ENCODE data around the gene RABGEF1. TPM values are rescaled to one million over a fixed set of nuclear protein-coding genes. Genes with fewer than 3 reads are reported as not detected.
"Not testable (repeated sequence)": the region's sequence is repeated elsewhere in the genome, so short reads cannot be mapped to it uniquely, and the experiment has no call there.

Gene RABGEF1
- polyA plus RNA-seq (ENCODE audit: insufficient read length in 4 of 4) = 10 to 100 TPM; 30.9 to 36.0 (median 32.6) TPM

- peak; percentile 92 to 94 (median 94) for DNase-seq (ENCODE audit: low read depth in 4 of 4, low spot score in 3 of 4)
These were observed at the start of gene RABGEF1 for GRCh38 chr7:66740302-66740979. Gene RABGEF1, plus strand, starts transcription at chr7:66740733. Its CDS starts 31,167 bp downstream, at chr7:66771900.

- no peak for DNase-seq (ENCODE audit: low read depth in 4 of 4, low spot score in 3 of 4)
These were observed 47.2 kb upstream of the RABGEF1 start for GRCh38 chr7:66693331-66693730.

GRCh38 chr7:66694286-66694685 lies 46.2 kb upstream of the RABGEF1 start:
- no peak for DNase-seq (ENCODE audit: low read depth in 4 of 4, low spot score in 3 of 4)

- DNase-seq (ENCODE audit: low read depth in 4 of 4, low spot score in 3 of 4) = not testable (repeated sequence)
These were observed 45.1 kb upstream of the RABGEF1 start for GRCh38 chr7:66695417-66695816.

- not testable (repeated sequence) for DNase-seq (ENCODE audit: low read depth in 4 of 4, low spot score in 3 of 4)
These were observed 44.4 kb upstream of the RABGEF1 start for GRCh38 chr7:66696134-66696533.

- DNase-seq (ENCODE audit: low read depth in 4 of 4, low spot score in 3 of 4) = no peak
These were observed 43.8 kb upstream of the RABGEF1 start for GRCh38 chr7:66696774-66697191.

- no peak for DNase-seq (ENCODE audit: low read depth in 4 of 4, low spot score in 3 of 4)
These were observed 42.8 kb upstream of the RABGEF1 start for GRCh38 chr7:66697449-66698438.

- no peak for DNase-seq (ENCODE audit: low read depth in 4 of 4, low spot score in 3 of 4)
These were observed 41.8 kb upstream of the RABGEF1 start for GRCh38 chr7:66698652-66699205.

GRCh38 chr7:66699998-66700397 lies 40.5 kb upstream of the RABGEF1 start:
- DNase-seq (ENCODE audit: low read depth in 4 of 4, low spot score in 3 of 4) = no peak

GRCh38 chr7:66700633-66701131 lies 39.9 kb upstream of the RABGEF1 start:
- DNase-seq (ENCODE audit: low read depth in 4 of 4, low spot score in 3 of 4) = no peak

GRCh38 chr7:66707825-66708224 lies 32.7 kb upstream of the RABGEF1 start:
- DNase-seq (ENCODE audit: low read depth in 4 of 4, low spot score in 3 of 4) = no peak

- not testable (repeated sequence) for DNase-seq (ENCODE audit: low read depth in 4 of 4, low spot score in 3 of 4)
These were observed 29.8 kb upstream of the RABGEF1 start for GRCh38 chr7:66710752-66711151.

- no peak for DNase-seq (ENCODE audit: low read depth in 4 of 4, low spot score in 3 of 4)
These were observed 26.8 kb upstream of the RABGEF1 start for GRCh38 chr7:66713687-66714086.

GRCh38 chr7:66716634-66717033 lies 23.9 kb upstream of the RABGEF1 start:
- not testable (repeated sequence) for DNase-seq (ENCODE audit: low read depth in 4 of 4, low spot score in 3 of 4)

- DNase-seq (ENCODE audit: low read depth in 4 of 4, low spot score in 3 of 4) = no peak
These were observed 20.0 kb upstream of the RABGEF1 start for GRCh38 chr7:66720561-66720960.

- DNase-seq (ENCODE audit: low read depth in 4 of 4, low spot score in 3 of 4) = no peak
These were observed 14.7 kb upstream of the RABGEF1 start for GRCh38 chr7:66725843-66726242.

- DNase-seq (ENCODE audit: low read depth in 4 of 4, low spot score in 3 of 4) = no peak
These were observed 13.5 kb upstream of the RABGEF1 start for GRCh38 chr7:66727058-66727457.

- DNase-seq (ENCODE audit: low read depth in 4 of 4, low spot score in 3 of 4) = no peak
These were observed 12.0 kb upstream of the RABGEF1 start for GRCh38 chr7:66728571-66728970.

GRCh38 chr7:66729274-66729673 lies 11.3 kb upstream of the RABGEF1 start:
- no peak for DNase-seq (ENCODE audit: low read depth in 4 of 4, low spot score in 3 of 4)

- no peak for DNase-seq (ENCODE audit: low read depth in 4 of 4, low spot score in 3 of 4)
These were observed 8.5 kb upstream of the RABGEF1 start for GRCh38 chr7:66731986-66732385.

GRCh38 chr7:66732439-66732838 lies 8.1 kb upstream of the RABGEF1 start:
- no peak for DNase-seq (ENCODE audit: low read depth in 4 of 4, low spot score in 3 of 4)
